Glutamatergic neuron (in vitro differentiated cells): ENCODE results near the gene MICALL1. TPM values are rescaled to one million over a fixed set of nuclear protein-coding genes. Genes with fewer than 3 reads are reported as not detected.

Experiments
- DNase-seq: peaks from one replicate; pipeline ENCODE4 v3.0.0; 2022
- H3K27ac Mint-ChIP-seq: one replicate; pipeline ENCODE4 v1.8.0; 2020; ENCODE audit warnings: mild to moderate bottlenecking, mixed read lengths, inconsistent platforms; ENCODE audit not compliant: unreplicated experiment
- H3K27me3 Mint-ChIP-seq: one replicate; pipeline ENCODE4 v1.8.0; 2020; ENCODE audit warnings: mild to moderate bottlenecking, moderate library complexity, mixed read lengths, inconsistent platforms; ENCODE audit not compliant: unreplicated experiment
- H3K36me3 Mint-ChIP-seq: one replicate; pipeline ENCODE4 v1.8.0; 2020; ENCODE audit warnings: mild to moderate bottlenecking, mixed read lengths, inconsistent platforms; ENCODE audit not compliant: unreplicated experiment
- H3K4me1 Mint-ChIP-seq: one replicate; pipeline ENCODE4 v1.8.0; 2020; ENCODE audit warnings: mild to moderate bottlenecking, low read depth, mixed read lengths, inconsistent platforms; ENCODE audit not compliant: unreplicated experiment
- H3K4me3 Mint-ChIP-seq: one replicate; pipeline ENCODE4 v1.8.0; 2020; ENCODE audit warnings: mild to moderate bottlenecking, mixed read lengths, inconsistent platforms; ENCODE audit not compliant: unreplicated experiment
- H3K9me3 Mint-ChIP-seq: one replicate; pipeline ENCODE4 v1.8.0; 2020; ENCODE audit warnings: mild to moderate bottlenecking, moderate library complexity, mixed read lengths, inconsistent platforms; ENCODE audit not compliant: unreplicated experiment
- CTCF ChIP-seq: fragments of 200-600 bp; sonication (generic); IDR thresholded peaks from one replicate; pipeline ENCODE4 v1.5.0; 2021; ENCODE audit not compliant: partially characterized antibody, unreplicated experiment
- total RNA-seq: library from RNA; stranded (reverse); fragmentation: NEBNext Ultra II Directional; extraction: Animal tissue kit (Norgen Biotek cat#: 25700); gene quantifications from one replicate; pipeline ENCODE4 v1.2.1, GENCODE V29; 2021; ENCODE audit not compliant: unreplicated experiment

The MICALL1 gene
- total RNA-seq, 1 donor from 2014 or later = 133 TPM

DNA sequence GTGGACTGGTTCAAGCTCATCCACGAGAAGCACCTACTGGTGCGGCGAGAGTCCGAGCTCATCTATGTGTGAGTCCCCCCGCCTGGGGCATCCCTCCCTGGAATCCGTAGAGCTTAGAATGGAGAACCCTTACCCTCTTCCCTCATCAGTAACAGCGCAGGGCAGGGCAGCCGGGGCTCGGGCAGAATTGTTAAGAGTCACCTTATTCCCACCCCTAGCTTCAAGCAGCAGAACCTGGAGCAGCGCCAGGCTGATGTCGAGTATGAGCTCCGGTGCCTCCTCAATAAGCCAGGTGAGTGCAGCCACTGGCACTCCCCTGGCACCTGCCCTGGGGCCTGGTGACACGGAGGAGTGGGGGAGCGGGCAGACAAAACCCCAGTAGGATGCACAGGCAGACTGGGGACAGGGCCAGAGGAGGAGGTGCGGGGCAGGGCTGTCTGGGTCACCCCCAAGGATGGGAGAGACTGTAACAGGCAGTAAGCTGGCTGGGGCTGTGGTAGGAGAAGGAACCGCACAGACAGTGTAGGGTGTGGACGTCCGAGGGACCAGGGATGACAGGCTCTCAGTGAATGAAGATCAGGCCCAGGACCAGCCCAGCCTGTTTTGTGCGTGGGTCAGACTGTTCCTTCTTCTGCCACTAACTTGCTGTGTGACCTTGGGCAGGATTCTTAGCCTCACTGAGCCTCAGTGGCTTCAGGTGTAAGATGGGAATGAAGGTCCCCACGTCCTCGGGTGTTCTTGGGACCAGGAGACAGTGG is 26.9 kb downstream of the MICALL1 start:
- Mint-ChIP-seq H3K9me3 (peaks cover 7% of the 10 kb centered on the region), H3K27ac (no peak overlapping the region), H3K36me3 (no peaks in the 10 kb centered on the region), H3K27me3 (peaks cover 6% of the 10 kb centered on the region), H3K4me1 (peaks cover 13% of the 10 kb centered on the region), H3K4me3 (no peak overlapping the region)
- TF ChIP-seq CTCF = no peak
- DNase-seq = no peak

DNA sequence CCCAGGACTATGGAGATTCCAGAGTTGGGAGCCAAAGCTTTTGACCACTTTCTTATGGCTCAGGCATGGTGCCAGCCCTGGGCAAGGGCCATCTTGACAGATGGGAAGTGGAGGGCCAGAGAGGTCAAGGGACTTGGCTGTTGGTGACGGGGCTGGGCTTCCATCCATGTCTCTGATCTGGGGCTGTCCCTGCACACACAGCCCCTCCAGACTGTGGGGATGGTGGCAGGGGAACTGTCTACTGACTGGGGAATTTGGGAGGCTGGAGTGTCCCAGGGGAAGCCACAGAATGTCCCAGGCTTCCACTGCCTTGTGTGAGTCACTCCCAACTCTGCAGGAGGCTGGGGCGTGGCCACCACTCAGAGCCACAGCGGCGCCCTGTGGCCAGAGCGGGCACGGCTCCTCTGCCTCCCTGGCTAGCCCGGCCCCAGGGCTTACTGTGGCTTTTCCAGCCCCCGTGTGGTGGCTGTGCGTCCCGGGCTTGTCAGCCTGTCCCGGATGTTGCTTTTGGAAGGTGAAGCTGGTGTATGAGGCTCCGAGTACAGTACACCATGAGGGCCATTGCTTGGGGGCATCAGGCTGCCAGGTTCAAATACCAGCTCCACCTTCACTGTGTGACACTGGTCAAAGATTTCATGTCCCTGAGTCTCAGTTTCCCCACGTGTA is 27.7 kb downstream of the MICALL1 start:
- Mint-ChIP-seq H3K27ac (peak overlapping the region; percentile 43), H3K27me3 (peaks cover 2% of the 10 kb centered on the region), H3K36me3 (no peaks in the 10 kb centered on the region), H3K9me3 (peaks cover 3% of the 10 kb centered on the region), H3K4me3 (no peak overlapping the region), H3K4me1 (peaks cover 13% of the 10 kb centered on the region)
- peak; percentile 95 for DNase-seq
- peak; percentile 83 for TF ChIP-seq CTCF

DNA sequence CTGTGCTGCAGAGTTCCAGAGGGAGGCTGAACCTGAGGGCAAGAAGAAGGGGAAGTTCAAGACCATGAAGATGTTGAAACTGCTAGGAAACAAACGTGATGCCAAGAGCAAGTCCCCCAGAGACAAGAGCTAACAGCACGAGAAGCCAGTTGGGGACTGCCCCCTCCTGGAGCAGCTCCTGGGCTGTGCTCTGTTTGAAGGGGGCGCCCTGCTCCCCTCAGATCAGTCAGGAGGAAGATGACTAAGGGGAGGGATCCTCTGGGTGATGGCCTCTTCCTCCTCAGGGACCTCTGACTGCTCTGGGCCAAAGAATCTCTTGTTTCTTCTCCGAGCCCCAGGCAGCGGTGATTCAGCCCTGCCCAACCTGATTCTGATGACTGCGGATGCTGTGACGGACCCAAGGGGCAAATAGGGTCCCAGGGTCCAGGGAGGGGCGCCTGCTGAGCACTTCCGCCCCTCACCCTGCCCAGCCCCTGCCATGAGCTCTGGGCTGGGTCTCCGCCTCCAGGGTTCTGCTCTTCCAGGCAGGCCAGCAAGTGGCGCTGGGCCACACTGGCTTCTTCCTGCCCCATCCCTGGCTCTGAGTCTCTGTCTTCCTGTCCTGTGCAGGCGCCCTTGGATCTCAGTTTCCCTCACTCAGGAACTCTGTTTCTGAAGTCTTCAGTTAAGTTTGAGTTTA is 34.7 kb downstream of the MICALL1 start:
- no peak for TF ChIP-seq CTCF
- no peaks in the 10 kb centered on the region for H3K36me3 Mint-ChIP-seq
- no peak for DNase-seq
- H3K27me3 Mint-ChIP-seq = no peaks in the 10 kb centered on the region
- peaks cover 8% of the 10 kb centered on the region for H3K9me3 Mint-ChIP-seq
- no peaks in the 10 kb centered on the region for H3K4me1 Mint-ChIP-seq
- no peak overlapping the region for H3K4me3 Mint-ChIP-seq
- H3K27ac Mint-ChIP-seq = no peak overlapping the region

GRCh38 chr22:37942133-37942532 is 36.0 kb downstream of the MICALL1 start:
- no peak for TF ChIP-seq CTCF
- Mint-ChIP-seq H3K4me1 (no peaks in the 10 kb centered on the region), H3K9me3 (peaks cover 8% of the 10 kb centered on the region), H3K27me3 (peaks cover under 1% of the 10 kb centered on the region), H3K4me3 (no peak overlapping the region), H3K27ac (no peak overlapping the region), H3K36me3 (no peaks in the 10 kb centered on the region)
- DNase-seq = no peak
